T47D (cell line): Measurements from ENCODE around the gene DLAT.
"Not testable (repeated sequence)": the region's sequence is repeated elsewhere in the genome, so short reads cannot be mapped to it uniquely, and the experiment has no call there.

ENCODE experiments used
- DNase-seq, 2 experiments: peaks; one replicate each; pipeline versions ENCODE4 v3.0.0 to v3.0.0-alpha.2; 2011 to 2012; ENCODE audit warnings: low read depth in 1 of 2, low spot score in 1 of 2
- JUND ChIP-seq: IDR thresholded peaks from 2 replicates; pipeline ENCODE4 v1.6.1; 2012; ENCODE audit warnings: low read depth
- in situ Hi-C: cut with HindIII; loops from 2 replicates; pipeline ENCODE4 v1.10.0; 2016; ENCODE audit warnings: low sequenced_read_pairs, low pct_unique_long_range_greater_than_20kb

The DLAT gene

DNA sequence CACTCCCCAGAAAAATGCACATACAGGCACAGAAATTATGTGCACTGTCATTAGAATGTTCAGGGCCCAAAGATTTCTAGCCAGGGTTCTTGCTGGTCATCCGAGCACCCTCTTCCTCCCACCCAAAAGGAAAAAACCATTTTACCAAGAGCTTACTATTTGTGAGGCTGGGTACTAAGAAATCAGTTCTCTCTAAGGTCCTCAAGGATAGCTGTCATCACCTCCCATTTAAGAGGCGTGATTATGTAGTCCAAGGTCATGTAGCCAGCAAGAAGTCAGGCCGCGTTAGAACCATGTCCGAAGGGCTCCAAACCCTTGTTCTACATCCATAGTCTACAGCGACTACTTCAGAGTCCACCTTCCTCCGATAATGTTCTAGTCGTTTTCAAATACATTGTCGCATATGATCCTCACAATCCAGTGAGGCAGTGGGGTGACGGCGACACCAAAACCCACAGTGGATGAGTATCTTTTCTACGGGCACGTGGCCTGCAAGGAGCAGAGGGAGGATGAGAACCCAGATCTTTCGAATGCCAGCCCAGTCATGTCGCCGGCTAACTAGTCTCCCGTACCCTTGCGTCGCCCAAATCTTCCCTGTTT, 60.7 kb downstream of the DLAT start:
- DNase-seq: peak; percentile 37 to 54
- in situ Hi-C loops: no loop called here
- no peak for TF ChIP-seq JUND

DNA sequence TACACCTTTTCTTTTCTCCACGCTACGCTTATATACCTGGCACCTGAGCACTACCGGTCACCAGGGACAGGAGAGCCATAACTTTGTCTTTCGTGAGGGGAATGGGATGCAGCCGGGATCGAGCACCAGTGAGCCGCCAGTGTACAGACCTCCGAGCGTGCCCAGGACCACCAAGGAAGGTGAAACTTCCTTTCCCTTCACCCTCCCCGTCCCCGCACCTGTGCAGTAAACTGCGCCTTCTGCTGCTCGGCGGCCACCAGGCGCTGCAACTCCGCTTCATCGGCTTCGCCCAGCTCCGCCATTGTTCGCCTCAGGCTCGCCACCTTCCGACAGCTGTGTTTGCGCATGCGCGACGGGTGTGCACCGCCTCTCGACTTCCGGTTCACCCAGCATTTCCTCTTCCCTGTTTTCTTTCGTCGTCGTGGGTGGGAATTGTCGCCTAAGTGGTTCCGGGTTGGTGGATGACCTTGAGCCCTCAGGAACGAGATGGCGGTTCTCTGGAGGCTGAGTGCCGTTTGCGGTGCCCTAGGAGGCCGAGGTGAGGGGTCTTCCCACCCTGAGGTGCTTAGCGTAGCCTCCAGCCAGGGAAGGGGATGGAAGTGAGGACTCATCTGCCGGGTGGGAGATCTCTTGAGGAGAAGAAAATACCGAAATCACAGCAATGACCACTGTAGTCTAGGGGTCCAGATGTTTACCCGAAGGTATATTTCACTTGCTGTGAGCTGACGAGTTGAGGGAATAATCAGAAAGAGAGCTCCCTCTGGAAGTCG, 61.4 kb downstream of the DLAT start, which contains the start of the genes SDHD and TIMM8B:
TSS of gene SDHD (plus strand) at position 452 of the 770 bp plus-strand sequence. CDS start at position 487, 35 bp downstream.
TSS of gene TIMM8B (minus strand) at position 335 of the 770 bp plus-strand sequence. CDS start at position 302, 33 bp downstream.
- DNase-seq: peak; percentile 85 to 99
- TF ChIP-seq JUND: no peak
- in situ Hi-C loops: no loop called here

DNA sequence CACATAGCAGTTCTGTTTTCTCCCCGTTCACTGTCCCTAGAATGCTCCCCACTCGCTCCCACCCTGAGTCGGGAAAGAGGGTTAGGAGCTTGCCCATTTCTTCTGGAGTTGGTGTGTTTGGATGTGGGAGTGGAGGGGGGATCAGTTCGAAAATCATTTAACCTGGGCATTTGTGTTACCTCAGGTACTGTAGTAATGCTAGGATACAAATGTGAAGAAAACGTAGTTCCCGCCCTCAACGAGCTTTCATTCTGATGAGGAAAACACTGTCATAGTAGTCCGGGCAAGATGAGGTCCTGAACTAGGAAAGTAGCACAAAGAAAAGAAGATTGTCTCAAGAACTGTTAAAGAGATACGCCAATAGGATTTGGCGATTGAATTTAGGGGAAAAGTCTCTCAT, 62.0 kb downstream of the DLAT start:
- in situ Hi-C loops: no loop called here
- DNase-seq: peak in 1 of 2 experiments; percentile 13
- TF ChIP-seq JUND: no peak

DNA sequence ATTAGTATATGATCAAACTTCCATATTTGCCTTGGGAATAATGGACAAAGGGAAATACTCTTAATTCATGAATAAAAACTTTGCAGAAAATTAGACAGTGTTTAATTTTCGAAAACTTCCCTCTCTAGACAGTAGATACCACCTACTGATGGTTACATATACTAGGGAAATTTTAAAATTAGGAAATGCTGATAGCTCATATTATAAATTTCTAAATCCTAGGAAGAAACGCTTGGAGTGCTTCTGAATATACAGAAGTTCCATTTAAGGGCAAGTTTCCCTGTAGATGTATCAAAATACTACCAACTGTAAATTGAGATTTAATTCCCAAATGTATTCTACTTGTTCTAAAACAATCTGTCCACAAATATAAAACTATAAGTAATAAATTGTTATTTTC, 70.1 kb downstream of the DLAT start:
- in situ Hi-C loops, DNase-seq: not testable (repeated sequence)

DNA sequence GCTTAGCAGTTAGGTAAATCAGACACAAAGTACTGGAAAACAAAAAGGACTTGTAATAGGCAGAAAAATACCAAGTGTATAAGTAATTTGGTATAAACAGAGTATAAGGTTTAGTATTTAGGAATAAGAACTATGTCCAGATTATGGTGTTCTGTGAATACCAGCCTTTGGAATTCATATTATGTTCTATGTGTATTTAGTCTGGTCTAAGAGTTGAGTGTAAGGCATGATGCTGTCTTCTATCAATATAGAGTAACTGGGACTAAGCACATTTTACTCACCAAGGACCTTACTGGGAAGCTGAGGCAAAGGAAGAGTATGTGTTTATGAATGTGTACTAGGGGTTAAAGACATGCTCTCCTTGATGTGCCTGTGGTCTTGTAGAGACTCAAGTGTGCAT, 71.0 kb downstream of the DLAT start:
- DNase-seq: no peak
- in situ Hi-C loops: no loop called here
- no peak for TF ChIP-seq JUND

DNA sequence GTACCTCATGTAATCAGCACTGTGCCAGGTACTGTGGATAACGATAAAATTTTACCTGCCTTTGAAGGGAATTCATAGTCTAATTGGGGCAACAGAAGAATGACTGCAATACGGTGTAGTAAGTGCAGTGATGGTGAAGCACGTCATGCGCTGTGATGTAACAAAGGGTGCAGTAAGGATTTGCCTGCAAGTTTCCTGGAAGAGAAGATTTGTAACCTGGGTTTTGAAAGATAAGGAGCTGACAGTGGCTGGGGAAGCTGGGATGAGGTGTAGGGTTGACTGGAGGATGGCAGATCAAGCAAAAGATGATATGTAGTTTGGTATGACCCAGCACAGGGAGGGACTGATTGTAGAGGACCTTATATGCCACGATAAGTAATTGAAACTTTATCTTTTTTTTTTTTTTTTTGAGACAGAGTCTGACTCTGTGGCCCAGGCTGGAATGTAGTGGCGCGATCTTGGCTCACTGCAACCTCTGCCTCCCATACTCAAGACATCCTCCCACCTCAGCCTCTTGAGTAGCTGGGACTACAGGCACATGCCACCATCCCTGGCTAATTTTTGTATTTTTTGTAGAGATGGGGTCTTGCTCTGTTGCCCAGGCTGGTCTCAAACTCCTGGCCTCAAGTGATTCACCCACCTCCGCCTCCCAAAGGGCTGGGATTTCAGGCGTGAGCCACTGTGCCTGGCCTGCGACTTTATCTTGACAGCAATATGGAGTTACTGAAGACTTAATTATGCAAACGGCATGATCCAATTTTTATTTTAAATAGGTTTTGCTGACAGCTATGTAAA, 72.7 kb downstream of the DLAT start:
- no peak for DNase-seq
- no peak for TF ChIP-seq JUND
- in situ Hi-C loops: no loop called here

DNA sequence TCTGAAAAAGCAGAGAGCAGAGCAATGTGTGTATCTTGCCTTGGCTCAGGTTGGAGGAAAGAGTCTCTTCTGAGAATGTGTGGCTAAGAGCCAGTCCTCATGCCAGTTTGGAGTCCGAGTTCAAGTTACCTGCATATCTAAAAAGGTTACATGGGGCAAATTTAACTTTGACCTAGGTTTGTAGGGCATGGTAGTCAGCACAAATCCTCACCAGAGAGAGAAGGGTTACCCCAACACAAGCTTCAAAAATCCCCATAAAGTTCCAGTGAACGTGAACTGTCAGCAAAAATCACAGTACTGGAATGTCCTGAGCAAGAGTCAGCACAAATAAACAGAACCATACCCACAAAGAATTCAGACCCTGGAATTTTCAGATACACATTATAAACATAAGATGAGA, 75.3 kb downstream of the DLAT start:
- no peak for TF ChIP-seq JUND
- no peak for DNase-seq
- in situ Hi-C loops: no loop called here

DNA sequence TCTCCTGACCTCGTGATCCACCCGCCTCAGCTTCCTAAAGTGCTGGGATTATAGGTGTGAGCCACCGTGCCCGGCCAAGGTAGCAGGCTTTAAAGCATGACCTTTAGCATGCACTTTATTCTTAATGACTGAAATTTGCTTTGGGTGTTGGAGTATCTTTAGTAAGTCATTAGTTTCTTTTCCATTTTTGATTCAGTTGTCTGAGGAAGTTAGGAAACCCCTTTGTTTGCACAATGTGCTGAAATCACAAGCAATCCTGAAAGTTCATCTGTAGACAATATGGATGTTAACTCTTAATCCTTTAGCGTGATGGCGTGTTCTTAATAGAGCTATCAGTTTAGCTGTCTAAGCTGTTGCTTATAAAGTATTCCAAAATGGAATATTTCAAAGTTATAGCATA, 78.2 kb downstream of the DLAT start:
- no peak for TF ChIP-seq JUND
- in situ Hi-C loops: no loop called here
- DNase-seq: no peak

DNA sequence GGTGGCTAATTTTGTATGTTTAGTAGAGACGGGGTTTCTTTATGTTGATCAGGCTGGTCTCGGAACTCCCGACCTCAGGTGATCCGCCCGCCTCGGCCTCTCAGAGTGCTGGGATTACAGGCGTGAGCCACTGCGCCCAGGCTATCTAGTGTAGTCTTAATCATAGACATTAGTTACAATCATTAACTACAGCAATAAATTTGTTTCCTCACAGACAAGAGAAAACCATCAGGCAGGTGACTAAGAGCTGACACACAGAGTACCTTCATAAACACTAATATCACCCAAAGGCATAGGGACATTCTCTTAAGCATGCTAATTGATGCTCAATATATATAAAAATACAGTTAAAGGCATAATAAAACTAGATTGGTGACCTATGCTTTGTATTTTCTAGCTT, 80.9 kb downstream of the DLAT start:
- in situ Hi-C loops: no loop called here
- DNase-seq: no peak
- no peak for TF ChIP-seq JUND
